SK-N-SH (cell line): Measurements from ENCODE around the gene CBFB. TPM values are rescaled to one million over a fixed set of nuclear protein-coding genes. Genes with fewer than 3 reads are reported as not detected.

ENCODE experiments used
- CTCF ChIA-PET: fragments of 300-600, 350-600 bp; formaldehyde crosslinking; extraction: SDS; loops from one replicate; lab custom pipeline; 2021; lab: Yijun Ruan, JAX
- POLR2A ChIA-PET: fragments of 350-600 bp; sonication (Branson Sonifier 250); formaldehyde crosslinking; extraction: SDS; loops from one replicate; lab custom pipeline; 2020; ENCODE audit warnings: antibody characterized with exemption, inconsistent platforms; lab: Yijun Ruan, JAX
- DNase-seq: peaks from one replicate; pipeline ENCODE4 v3.0.0; 2012
- H2AFZ ChIP-seq: fragments of 200-600 bp; sonication (generic); 2 replicates; pipeline ENCODE4 v1.8.1; 2016; ENCODE audit warnings: antibody characterized with exemption, mild to moderate bottlenecking, low read depth
- H3F3A ChIP-seq: fragments of 200-600 bp; sonication (generic); replicated peaks from 2 replicates; pipeline ENCODE3; 2016; ENCODE audit warnings: antibody characterized with exemption, mild to moderate bottlenecking; ENCODE audit not compliant: insufficient read depth
- H3K27ac ChIP-seq, 2 experiments: fragments of 200-500 bp in 1 of 2; fragments of 200-600 bp in 1 of 2; sonication (Bioruptor generic) in 1 of 2; sonication (generic), shearing (Covaris generic) in 1 of 2; 2 replicates each; pipeline versions ENCODE4 v1.5.1 to v1.6.1; 2014 to 2016; ENCODE audit warnings: low read depth in 2 of 2, inconsistent platforms in 1 of 2, low read length in 1 of 2, mild to moderate bottlenecking in 1 of 2, mixed read lengths in 1 of 2
- H3K27me3 ChIP-seq: fragments of 200-600 bp; sonication (generic), shearing (Covaris generic); 2 replicates; pipeline ENCODE4 v1.6.1; 2016; ENCODE audit warnings: mixed run types; ENCODE audit not compliant: insufficient read depth
- H3K36me3 ChIP-seq, 2 experiments: fragments of 200-500 bp in 1 of 2; fragments of 200-600 bp in 1 of 2; sonication (Bioruptor generic) in 1 of 2; sonication (generic) in 1 of 2; replicated peaks in 1 of 2; 2 replicates each; pipeline versions ENCODE3 to v1.5.1; 2014 to 2016; ENCODE audit warnings: low read length in 1 of 2, mild to moderate bottlenecking in 1 of 2; ENCODE audit not compliant: insufficient read depth in 2 of 2, control insufficient read depth in 1 of 2
- H3K4me1 ChIP-seq, 2 experiments: fragments of 200-500 bp in 1 of 2; fragments of 200-600 bp in 1 of 2; sonication (Bioruptor generic) in 1 of 2; sonication (generic), shearing (Covaris generic) in 1 of 2; 2 replicates each; pipeline versions ENCODE4 v1.5.1 to v1.6.1; 2014 to 2016; ENCODE audit warnings: low read depth in 1 of 2, low read length in 1 of 2, mixed run types in 1 of 2; ENCODE audit not compliant: insufficient read depth in 2 of 2, control insufficient read depth in 1 of 2
- H3K4me2 ChIP-seq: fragments of 200-600 bp; sonication (generic), shearing (Covaris generic); 2 replicates; pipeline ENCODE4 v1.6.1; 2017; ENCODE audit warnings: mixed run types
- H3K4me3 ChIP-seq, 2 experiments: fragments of 200-500 bp in 1 of 2; fragments of 200-600 bp in 1 of 2; sonication (Bioruptor generic) in 1 of 2; sonication (generic), shearing (Covaris generic) in 1 of 2; 2 replicates each; pipeline versions ENCODE4 v1.5.1 to v1.8.1; 2014 to 2016; ENCODE audit warnings: low read depth in 2 of 2, inconsistent platforms in 1 of 2, low read length in 1 of 2, mild to moderate bottlenecking in 1 of 2, mixed read lengths in 1 of 2, moderate library complexity in 1 of 2
- H3K79me2 ChIP-seq: fragments of 200-600 bp; sonication (generic); 2 replicates; pipeline ENCODE4 v1.8.1; 2017; ENCODE audit warnings: mild to moderate bottlenecking; ENCODE audit not compliant: insufficient read depth
- H3K9ac ChIP-seq: fragments of 200-600 bp; sonication (generic); 2 replicates; pipeline ENCODE4 v1.6.1; 2017; ENCODE audit warnings: mixed run types
- H3K9me2 ChIP-seq: fragments of 200-600 bp; sonication (generic); 2 replicates; pipeline ENCODE4 v1.6.1; 2017; ENCODE audit warnings: mixed run types
- H3K9me3 ChIP-seq: fragments of 200-600 bp; sonication (generic); 2 replicates; pipeline ENCODE4 v1.6.1; 2017; ENCODE audit warnings: mixed run types, mild to moderate bottlenecking, moderate library complexity
- H4K20me1 ChIP-seq: fragments of 200-600 bp; sonication (generic); 2 replicates; pipeline ENCODE4 v1.6.1; 2017; ENCODE audit warnings: mild to moderate bottlenecking, mixed run types; ENCODE audit not compliant: insufficient read depth
- CHD2 ChIP-seq: fragments of 150-350 bp; IDR thresholded peaks from 2 replicates; pipeline ENCODE4 v1.6.1; 2018; ENCODE audit warnings: low read length; ENCODE audit not compliant: partially characterized antibody
- CTCF ChIP-seq: fragments of 200-600 bp; sonication (generic); IDR thresholded peaks from 2 replicates; pipeline ENCODE4 v1.6.1; 2017; ENCODE audit warnings: antibody characterized with exemption, mild to moderate bottlenecking, moderate library complexity
- EP300 ChIP-seq, 2 experiments: IDR thresholded peaks; 2 replicates each; pipeline versions ENCODE4 v1.4.0 to v1.6.1; 2012; ENCODE audit warnings: borderline replicate concordance in 1 of 2, low read depth in 1 of 2, low read length in 1 of 2
- FOSL2 ChIP-seq: IDR thresholded peaks from 2 replicates; pipeline ENCODE4 v1.4.0; 2012; ENCODE audit warnings: low read depth, mild to moderate bottlenecking, moderate library complexity, borderline replicate concordance
- GATA2 ChIP-seq: sonication (generic); formaldehyde crosslinking; IDR thresholded peaks from 2 replicates; pipeline ENCODE4 v1.5.0; 2020; ENCODE audit warnings: mild to moderate bottlenecking, missing genetic modification reagents
- JUND ChIP-seq: IDR thresholded peaks from 2 replicates; pipeline ENCODE4 v1.4.0; 2012
- RAD21 ChIP-seq: IDR thresholded peaks from 2 replicates; pipeline ENCODE4 v1.6.1; 2012; ENCODE audit warnings: mild to moderate bottlenecking, low read length
- RCOR1 ChIP-seq: fragments of 150-350 bp; IDR thresholded peaks from 2 replicates; pipeline ENCODE4 v1.6.1; 2017; ENCODE audit warnings: antibody characterized with exemption, low read length
- RFX5 ChIP-seq: IDR thresholded peaks from 2 replicates; pipeline ENCODE4 v1.6.1; 2012; ENCODE audit warnings: mild to moderate bottlenecking, improper control_type of control experiment, low read length
- SMC3 ChIP-seq: IDR thresholded peaks from 2 replicates; pipeline ENCODE4 v1.6.1; 2012; ENCODE audit warnings: low read depth, low read length, improper control_type of control experiment
- TCF12 ChIP-seq: IDR thresholded peaks from 2 replicates; pipeline ENCODE4 v1.4.0; 2012
- TEAD4 ChIP-seq: IDR thresholded peaks from 2 replicates; pipeline ENCODE4 v1.4.0; 2012; ENCODE audit warnings: mild to moderate bottlenecking, borderline replicate concordance; ENCODE audit not compliant: insufficient read depth
- YY1 ChIP-seq: IDR thresholded peaks from 2 replicates; pipeline ENCODE4 v1.4.0; 2012; ENCODE audit warnings: low read depth, mild to moderate bottlenecking
- WGBS: methylation state at CpG from one replicate; pipeline ENCODE4 v1.1.6; 2017; ENCODE audit warnings: low lambda C conversion rate; 5-methylcytosine and 5-hydroxymethylcytosine counted together
- polyA plus RNA-seq, 3 experiments: library from polyadenylated mRNA; depleted of rRNA; stranded (reverse); fragments of >200 nt; gene quantifications; 2 replicates each; pipeline ENCODE4 v1.2.3, GENCODE V29; 2012
- TF ChIP-seq, protein P1 (sequence below): IDR thresholded peaks from 2 replicates; pipeline ENCODE4; 2012

Gene CBFB
- polyA plus RNA-seq, 1 of the 3 experiments (the other 2 are of a cell fraction) = 40.1 TPM

DNA sequence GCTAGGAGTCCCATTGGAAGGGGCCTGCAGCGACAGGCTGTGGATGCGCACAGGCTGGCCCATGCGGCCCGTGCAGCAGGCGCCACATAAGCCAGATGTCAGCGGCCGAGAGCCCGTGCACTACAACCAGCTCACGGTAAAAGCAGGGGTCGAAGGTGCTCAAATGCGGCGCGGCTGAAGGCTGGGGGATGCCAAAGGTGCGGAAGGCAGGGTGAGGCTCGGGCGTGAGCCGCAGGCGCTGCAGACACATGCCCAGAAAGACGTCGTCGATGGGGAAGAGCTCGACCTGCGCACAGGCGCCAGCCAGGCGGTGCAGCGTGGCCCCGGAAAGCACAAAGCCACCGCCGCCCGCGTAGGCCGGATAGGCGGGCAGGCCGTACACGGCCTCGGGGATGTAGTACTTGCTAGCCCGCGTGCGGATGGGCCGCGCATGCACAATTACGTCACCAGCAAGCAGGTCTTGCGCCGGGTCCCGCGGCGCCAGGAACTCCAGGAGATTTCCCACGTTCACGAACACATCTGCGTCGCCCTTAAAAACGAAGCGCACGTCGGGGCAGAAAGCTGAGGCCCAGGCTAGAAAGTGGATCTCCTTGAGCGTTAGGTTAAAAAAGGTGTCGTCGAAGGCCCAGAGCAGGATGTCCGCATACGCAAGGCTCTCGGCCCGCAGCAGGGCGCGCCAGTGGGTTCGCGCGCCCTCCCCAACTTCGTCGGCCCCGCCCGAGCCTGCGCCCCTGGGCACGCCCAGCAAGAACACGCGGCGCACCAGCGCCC, 120.5 kb downstream of the CBFB start:
- CTCF ChIA-PET = interaction anchor here (0.7 to 6.6 kb wide), 4 partner anchors 10 to 173 kb away, joined by 3 to 103 read pairs (median 3); no protein-coding TSS in a partner anchor
- H3K27me3 ChIP-seq = no peaks in the 10 kb centered on the region
- no peak overlapping the region for H3K4me2 ChIP-seq
- H3F3A ChIP-seq = peaks cover 8% of the 10 kb centered on the region
- POLR2A ChIA-PET = no interaction called here
- no peak overlapping the region; a peak in 1 of 4 replicates for H3K4me3 ChIP-seq
- DNase-seq = no peak
- H2AFZ ChIP-seq = no peak overlapping the region
- H3K9me3 ChIP-seq = no peaks in the 10 kb centered on the region
- H4K20me1 ChIP-seq = no peaks in the 10 kb centered on the region
- H3K4me1 ChIP-seq = peaks cover 0 to 8% of the 10 kb centered on the region in 2 experiments; a peak in 1 of 4 replicates
- H3K36me3 ChIP-seq = peaks cover 12 to 46% of the 10 kb centered on the region in 2 experiments
- no peaks in the 10 kb centered on the region for H3K79me2 ChIP-seq
- no peak for TF ChIP-seq YY1
- no peak for TF ChIP-seq SMC3
- no peak for TF ChIP-seq JUND
- TF ChIP-seq RFX5 = no peak
- no peak for TF ChIP-seq EP300 (IDR thresholded peaks at IDR 0.05; ENCODE audit: borderline replicate concordance in 1 of 2, low read depth in 1 of 2, low read length in 1 of 2)
- no peak for TF ChIP-seq TCF12
- TF ChIP-seq CHD2 = no peak
- TF ChIP-seq FOSL2 = no peak
- TF ChIP-seq RCOR1 = no peak
- no peak for TF ChIP-seq TEAD4
- TF ChIP-seq GATA2 (CRISPR knock-in tag) = no peak
- TF ChIP-seq, protein P1, sequence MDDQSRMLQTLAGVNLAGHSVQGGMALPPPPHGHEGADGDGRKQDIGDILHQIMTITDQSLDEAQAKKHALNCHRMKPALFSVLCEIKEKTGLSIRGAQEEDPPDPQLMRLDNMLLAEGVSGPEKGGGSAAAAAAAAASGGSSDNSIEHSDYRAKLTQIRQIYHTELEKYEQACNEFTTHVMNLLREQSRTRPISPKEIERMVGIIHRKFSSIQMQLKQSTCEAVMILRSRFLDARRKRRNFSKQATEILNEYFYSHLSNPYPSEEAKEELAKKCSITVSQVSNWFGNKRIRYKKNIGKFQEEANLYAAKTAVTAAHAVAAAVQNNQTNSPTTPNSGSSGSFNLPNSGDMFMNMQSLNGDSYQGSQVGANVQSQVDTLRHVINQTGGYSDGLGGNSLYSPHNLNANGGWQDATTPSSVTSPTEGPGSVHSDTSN = no peak
- TF ChIP-seq CTCF = no peak
- no peak for TF ChIP-seq RAD21
- no peak overlapping the region for H3K9ac ChIP-seq
- WGBS = 96% methylated on average over 68 of the region's 77 CpGs
- no peak overlapping the region; a peak in 1 of 4 replicates for H3K27ac ChIP-seq
- no peaks in the 10 kb centered on the region for H3K9me2 ChIP-seq
